ENCODE data around the gene CCDC197.

- TF ChIP-seq POLR2A (IDR thresholded peaks at IDR 0.05) (no peak), CTCF (IDR thresholded peaks at IDR 0.05) (no peak)
Measured at GRCh38 chr14:93957333-93957710, 39.8 kb upstream of the CCDC197 start.

Data from ovary (tissue), 3 donors.